Ishikawa (cell line): Measurements from ENCODE around the gene TEX13D.

Experiments used
- CEBPB ChIP-seq: IDR thresholded peaks from 2 replicates; pipeline ENCODE4 v1.6.1; 2012
- CREB1 ChIP-seq: IDR thresholded peaks from 2 replicates; pipeline ENCODE4 v1.6.1; 2012; ENCODE audit warnings: low read depth
- EGR1 ChIP-seq: IDR thresholded peaks from 2 replicates; pipeline ENCODE4 v1.6.1; 2012
- EP300 ChIP-seq: IDR thresholded peaks from 2 replicates; pipeline ENCODE4 v1.6.1; 2012; ENCODE audit warnings: borderline replicate concordance
- FOXM1 ChIP-seq: IDR thresholded peaks from 2 replicates; pipeline ENCODE4 v1.6.1; 2012; ENCODE audit warnings: low read depth, borderline replicate concordance
- NFIC ChIP-seq: IDR thresholded peaks from 2 replicates; pipeline ENCODE4 v1.6.1; 2012
- RAD21 ChIP-seq: IDR thresholded peaks from 2 replicates; pipeline ENCODE4 v1.6.1; 2012; ENCODE audit warnings: low read depth
- TAF1 ChIP-seq: IDR thresholded peaks from 2 replicates; pipeline ENCODE4 v1.6.1; 2012; ENCODE audit warnings: low read depth, mild to moderate bottlenecking
- TCF12 ChIP-seq: IDR thresholded peaks from 2 replicates; pipeline ENCODE4 v1.6.1; 2012; ENCODE audit warnings: low read depth
- TEAD4 ChIP-seq: IDR thresholded peaks from 2 replicates; pipeline ENCODE4 v1.6.1; 2012
- YY1 ChIP-seq: IDR thresholded peaks from 2 replicates; pipeline ENCODE4 v1.6.1; 2012; ENCODE audit warnings: low read depth
- ZBTB7A ChIP-seq: IDR thresholded peaks from 2 replicates; pipeline ENCODE4 v1.6.1; 2012; ENCODE audit warnings: low read depth
- TF ChIP-seq, protein P1 (sequence below): IDR thresholded peaks from 2 replicates; pipeline ENCODE4 v1.6.1; 2012; ENCODE audit warnings: low read depth, mild to moderate bottlenecking
- TF ChIP-seq, protein P2 (sequence below): IDR thresholded peaks from 2 replicates; pipeline ENCODE4 v1.6.1; 2012
- TF ChIP-seq, protein P3 (sequence below): IDR thresholded peaks from 2 replicates; pipeline ENCODE4 v1.6.1; 2012

Gene TEX13D

DNA sequence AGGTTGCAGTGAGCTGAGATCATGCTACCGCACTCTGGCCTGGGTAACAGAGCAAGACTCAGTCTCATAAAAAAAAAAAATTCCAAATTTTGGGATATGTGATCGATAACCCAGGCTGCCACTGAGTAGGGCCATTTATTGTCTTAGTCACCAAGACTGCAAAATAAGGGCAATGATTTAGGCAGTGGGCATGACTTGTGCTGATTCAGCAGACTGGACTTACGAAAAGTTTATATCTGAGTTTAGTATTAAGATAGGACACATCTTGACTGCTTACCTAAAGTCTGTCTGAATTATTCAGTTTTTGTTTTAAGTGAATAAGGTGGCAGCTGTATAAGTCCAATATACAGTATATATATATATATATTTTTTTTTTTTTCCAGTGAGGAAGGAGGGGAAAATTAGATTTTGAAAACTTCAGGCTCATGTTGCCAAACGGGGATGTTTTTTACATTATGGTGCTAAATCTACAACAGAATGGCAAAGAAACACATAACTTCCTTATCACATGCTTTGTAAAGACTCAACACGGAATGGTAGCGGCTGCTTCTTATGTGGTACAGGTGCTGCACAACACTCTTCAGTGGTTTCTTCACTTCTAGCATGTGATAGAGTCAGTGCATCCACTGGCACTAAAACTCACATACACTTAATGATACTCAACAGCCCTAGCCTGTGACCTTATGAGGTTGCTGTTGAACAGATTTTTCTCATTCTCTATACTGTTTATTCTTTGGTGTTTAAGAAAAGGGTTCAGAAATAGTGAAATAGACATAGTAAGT is 6.5 kb downstream of the TEX13D start:
- TF ChIP-seq RAD21 (no peak), YY1 (no peak), TCF12 (no peak), NFIC (no peak), TAF1 (no peak), CREB1 (no peak), EGR1 (no peak), ZBTB7A (no peak), FOXM1 (no peak), CEBPB (no peak), TEAD4 (no peak), EP300 (no peak)
- TF ChIP-seq, protein P1, sequence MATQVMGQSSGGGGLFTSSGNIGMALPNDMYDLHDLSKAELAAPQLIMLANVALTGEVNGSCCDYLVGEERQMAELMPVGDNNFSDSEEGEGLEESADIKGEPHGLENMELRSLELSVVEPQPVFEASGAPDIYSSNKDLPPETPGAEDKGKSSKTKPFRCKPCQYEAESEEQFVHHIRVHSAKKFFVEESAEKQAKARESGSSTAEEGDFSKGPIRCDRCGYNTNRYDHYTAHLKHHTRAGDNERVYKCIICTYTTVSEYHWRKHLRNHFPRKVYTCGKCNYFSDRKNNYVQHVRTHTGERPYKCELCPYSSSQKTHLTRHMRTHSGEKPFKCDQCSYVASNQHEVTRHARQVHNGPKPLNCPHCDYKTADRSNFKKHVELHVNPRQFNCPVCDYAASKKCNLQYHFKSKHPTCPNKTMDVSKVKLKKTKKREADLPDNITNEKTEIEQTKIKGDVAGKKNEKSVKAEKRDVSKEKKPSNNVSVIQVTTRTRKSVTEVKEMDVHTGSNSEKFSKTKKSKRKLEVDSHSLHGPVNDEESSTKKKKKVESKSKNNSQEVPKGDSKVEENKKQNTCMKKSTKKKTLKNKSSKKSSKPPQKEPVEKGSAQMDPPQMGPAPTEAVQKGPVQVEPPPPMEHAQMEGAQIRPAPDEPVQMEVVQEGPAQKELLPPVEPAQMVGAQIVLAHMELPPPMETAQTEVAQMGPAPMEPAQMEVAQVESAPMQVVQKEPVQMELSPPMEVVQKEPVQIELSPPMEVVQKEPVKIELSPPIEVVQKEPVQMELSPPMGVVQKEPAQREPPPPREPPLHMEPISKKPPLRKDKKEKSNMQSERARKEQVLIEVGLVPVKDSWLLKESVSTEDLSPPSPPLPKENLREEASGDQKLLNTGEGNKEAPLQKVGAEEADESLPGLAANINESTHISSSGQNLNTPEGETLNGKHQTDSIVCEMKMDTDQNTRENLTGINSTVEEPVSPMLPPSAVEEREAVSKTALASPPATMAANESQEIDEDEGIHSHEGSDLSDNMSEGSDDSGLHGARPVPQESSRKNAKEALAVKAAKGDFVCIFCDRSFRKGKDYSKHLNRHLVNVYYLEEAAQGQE: no peak
- TF ChIP-seq, protein P2, sequence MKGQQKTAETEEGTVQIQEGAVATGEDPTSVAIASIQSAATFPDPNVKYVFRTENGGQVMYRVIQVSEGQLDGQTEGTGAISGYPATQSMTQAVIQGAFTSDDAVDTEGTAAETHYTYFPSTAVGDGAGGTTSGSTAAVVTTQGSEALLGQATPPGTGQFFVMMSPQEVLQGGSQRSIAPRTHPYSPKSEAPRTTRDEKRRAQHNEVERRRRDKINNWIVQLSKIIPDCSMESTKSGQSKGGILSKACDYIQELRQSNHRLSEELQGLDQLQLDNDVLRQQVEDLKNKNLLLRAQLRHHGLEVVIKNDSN: no peak
- TF ChIP-seq, protein P3, sequence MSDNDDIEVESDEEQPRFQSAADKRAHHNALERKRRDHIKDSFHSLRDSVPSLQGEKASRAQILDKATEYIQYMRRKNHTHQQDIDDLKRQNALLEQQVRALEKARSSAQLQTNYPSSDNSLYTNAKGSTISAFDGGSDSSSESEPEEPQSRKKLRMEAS: no peak

DNA sequence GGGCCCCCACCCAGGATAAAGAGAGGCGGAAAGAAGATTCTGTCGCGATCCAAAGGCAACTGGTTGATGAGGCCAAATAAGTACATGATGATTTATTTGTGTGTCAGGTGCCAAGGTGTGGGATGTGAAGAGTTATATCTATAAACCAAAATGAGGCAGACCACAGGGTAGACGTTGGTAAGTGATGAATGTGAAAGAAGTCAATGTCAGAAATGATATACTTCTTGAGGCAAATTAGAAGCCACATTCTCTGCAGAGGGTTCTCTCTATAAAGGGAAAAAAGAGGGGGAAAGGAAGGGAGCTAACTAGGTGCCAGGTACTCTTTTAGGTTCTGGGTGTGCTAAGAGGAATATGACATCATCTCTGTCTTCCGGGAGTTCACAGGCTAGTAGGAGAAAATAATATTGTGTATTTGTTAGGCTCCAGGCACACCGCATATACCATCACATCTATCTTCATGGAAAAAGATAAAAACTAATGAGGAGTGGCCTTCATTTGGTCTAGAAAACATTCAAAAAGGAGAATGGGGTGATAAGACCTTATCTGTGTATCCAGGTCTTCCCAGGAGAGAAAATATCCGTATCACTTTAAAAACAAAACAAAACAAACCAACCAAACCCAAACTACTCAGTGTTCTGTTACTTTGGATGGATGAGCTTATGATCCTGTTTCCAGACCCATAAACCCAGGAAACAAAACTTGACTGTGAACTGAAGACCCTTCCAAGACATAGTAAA is 9.1 kb downstream of the TEX13D start:
- TF ChIP-seq TCF12 (no peak), TEAD4 (no peak), CREB1 (no peak), YY1 (no peak), RAD21 (no peak), CEBPB (no peak), FOXM1 (no peak), NFIC (no peak), ZBTB7A (no peak), EP300 (no peak)
- TF ChIP-seq, protein P3: no peak
- TF ChIP-seq, protein P1: no peak
- TF ChIP-seq, protein P2: no peak

DNA sequence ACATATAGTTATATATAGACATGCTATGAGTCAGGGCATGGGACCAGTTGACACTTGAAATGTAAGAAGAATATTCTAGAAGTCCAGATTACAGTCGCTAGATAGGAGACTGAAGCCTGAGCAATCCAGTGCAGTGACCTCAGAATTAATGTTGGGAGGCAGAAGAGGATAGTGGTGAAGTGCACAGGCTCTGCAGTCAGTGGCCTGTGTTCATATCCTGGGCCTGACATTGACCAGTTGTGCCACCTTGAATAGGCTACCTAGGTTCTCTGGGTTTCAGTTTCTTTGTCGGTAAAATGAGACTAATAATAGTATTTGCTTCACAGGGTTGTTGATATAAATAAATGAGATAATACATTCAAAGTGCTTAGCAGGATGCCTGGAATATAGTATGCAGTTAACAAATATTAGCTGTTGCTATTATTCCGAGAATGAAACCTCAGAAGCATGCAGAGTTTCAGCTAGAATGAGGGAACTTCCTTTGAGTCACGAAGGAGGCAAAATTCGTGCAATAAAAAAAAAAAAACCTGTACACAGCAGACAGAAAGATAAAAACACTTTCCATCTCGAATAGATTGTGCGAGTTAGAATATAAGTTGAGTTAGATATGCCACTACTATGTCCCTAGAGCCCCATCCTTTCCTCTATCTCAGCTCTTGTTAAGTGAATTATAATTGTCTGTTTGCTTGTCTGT is 9.9 kb downstream of the TEX13D start:
- TF ChIP-seq NFIC (no peak), TCF12 (no peak)

DNA sequence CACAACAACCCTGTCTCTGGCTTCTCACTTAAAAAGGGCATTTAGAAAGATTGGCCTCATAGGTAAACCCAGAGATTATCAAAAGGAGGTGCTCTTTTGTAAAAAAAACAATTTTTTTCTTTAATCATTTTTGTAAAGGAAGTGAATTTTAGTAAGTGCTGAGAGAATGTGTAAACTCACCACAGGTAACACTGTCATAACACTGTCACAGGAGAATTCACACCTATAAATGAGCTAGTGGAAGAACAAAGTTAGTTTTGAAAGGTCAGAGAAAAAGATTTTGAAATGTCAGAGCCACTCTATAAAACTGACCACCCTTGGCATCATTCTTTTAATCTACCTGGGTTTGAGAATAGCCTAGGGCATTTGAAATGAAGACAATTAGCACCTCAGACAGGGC is 10.6 kb downstream of the TEX13D start:
- TF ChIP-seq CREB1 (no peak), ZBTB7A (no peak), TEAD4 (no peak), CEBPB (no peak), NFIC (no peak), TAF1 (no peak), FOXM1 (no peak), YY1 (no peak), TCF12 (no peak), RAD21 (no peak), EGR1 (no peak), EP300 (no peak)
- TF ChIP-seq, protein P2: no peak
- TF ChIP-seq, protein P3: no peak
- TF ChIP-seq, protein P1: no peak
